HepG2 (cell line): Measurements from ENCODE around the gene SLC45A2. TPM values are rescaled to one million over a fixed set of nuclear protein-coding genes. Genes with fewer than 3 reads are reported as not detected.

Experiments
- ARNT2 ChIP-seq: sonication (generic); formaldehyde crosslinking; IDR thresholded peaks from 2 replicates; pipeline ENCODE4 v1.8.0; 2022; ENCODE audit warnings: mild to moderate bottlenecking, low read depth, missing genetic modification reagents, moderate library complexity
- ATM ChIP-seq: fragments of 450-650 bp; IDR thresholded peaks from 2 replicates; pipeline ENCODE4 v1.7.1; 2017; ENCODE audit warnings: mild to moderate bottlenecking, borderline replicate concordance
- HDAC1 ChIP-seq: sonication (generic); formaldehyde crosslinking; IDR thresholded peaks from 2 replicates; pipeline ENCODE4 v1.5.1; 2020; ENCODE audit warnings: mild to moderate bottlenecking, missing genetic modification reagents
- HIVEP1 ChIP-seq: sonication (generic); formaldehyde crosslinking; IDR thresholded peaks from 2 replicates; pipeline ENCODE4 v1.4.0; 2020; ENCODE audit warnings: mild to moderate bottlenecking, missing genetic modification reagents
- KDM6A ChIP-seq: IDR thresholded peaks from 2 replicates; pipeline ENCODE4 v1.6.1; 2016; ENCODE audit warnings: low read depth
- KLF13 ChIP-seq: sonication (generic); formaldehyde crosslinking; IDR thresholded peaks from 2 replicates; pipeline ENCODE4 v1.4.0; 2020; ENCODE audit warnings: mild to moderate bottlenecking, missing genetic modification reagents
- MXD3 ChIP-seq: IDR thresholded peaks from 2 replicates; pipeline ENCODE4 v1.6.1; 2016; ENCODE audit warnings: mild to moderate bottlenecking, missing biosample characterization, missing genetic modification reagents
- NFYC ChIP-seq: IDR thresholded peaks from 2 replicates; pipeline ENCODE4 v1.6.1; 2016; ENCODE audit warnings: missing genetic modification reagents, missing compliant biosample characterization
- PAX8 ChIP-seq: sonication (generic); formaldehyde crosslinking; IDR thresholded peaks from 2 replicates; pipeline ENCODE4 v1.8.0; 2022; ENCODE audit warnings: mild to moderate bottlenecking, missing genetic modification reagents, borderline replicate concordance
- RFXANK ChIP-seq: IDR thresholded peaks from 2 replicates; pipeline ENCODE4 v1.6.1; 2016
- RFXAP ChIP-seq: sonication (generic); formaldehyde crosslinking; IDR thresholded peaks from 2 replicates; pipeline ENCODE4 v1.4.0; 2020; ENCODE audit warnings: missing genetic modification reagents, borderline replicate concordance
- RXRA ChIP-seq: sonication (generic); formaldehyde crosslinking; IDR thresholded peaks from 2 replicates; pipeline ENCODE4 v1.5.1; 2020; ENCODE audit warnings: missing genetic modification reagents
- SIN3A ChIP-seq: IDR thresholded peaks from 2 replicates; pipeline ENCODE4 v1.6.1; 2011; ENCODE audit warnings: low read depth, mild to moderate bottlenecking, control low read depth, low read length, borderline replicate concordance
- STAG1 ChIP-seq: sonication (generic); formaldehyde crosslinking; IDR thresholded peaks from 2 replicates; pipeline ENCODE4 v1.4.0; 2020; ENCODE audit warnings: missing genetic modification reagents
- STAT6 ChIP-seq: sonication (generic); formaldehyde crosslinking; IDR thresholded peaks from 2 replicates; pipeline ENCODE4 v1.4.0; 2020; ENCODE audit warnings: missing genetic modification reagents, mild to moderate bottlenecking, borderline replicate concordance
- TBX3 ChIP-seq: fragments of 450-650 bp; IDR thresholded peaks from 2 replicates; pipeline ENCODE4 v1.6.1; 2017; ENCODE audit warnings: antibody characterized with exemption, mild to moderate bottlenecking, inconsistent platforms, borderline replicate concordance
- TFDP1 ChIP-seq: IDR thresholded peaks from 2 replicates; pipeline ENCODE4 v1.6.1; 2016; ENCODE audit warnings: missing compliant biosample characterization, missing genetic modification reagents, borderline replicate concordance
- ZIK1 ChIP-seq: sonication (generic); formaldehyde crosslinking; IDR thresholded peaks from 2 replicates; pipeline ENCODE4 v1.5.0; 2020; ENCODE audit warnings: mild to moderate bottlenecking, low read depth, missing genetic modification reagents, borderline replicate concordance
- ZMYM2 ChIP-seq: sonication (generic); formaldehyde crosslinking; IDR thresholded peaks from 2 replicates; pipeline ENCODE4 v1.8.0; 2022; ENCODE audit warnings: mild to moderate bottlenecking, missing genetic modification reagents
- ZNF292 ChIP-seq: sonication (generic); formaldehyde crosslinking; IDR thresholded peaks from 2 replicates; pipeline ENCODE4 v1.8.1; 2022; ENCODE audit warnings: mild to moderate bottlenecking, low read depth, missing genetic modification reagents, borderline replicate concordance
- ZNF44 ChIP-seq: sonication (generic); formaldehyde crosslinking; IDR thresholded peaks from 2 replicates; pipeline ENCODE4 v1.5.1; 2020; ENCODE audit warnings: mild to moderate bottlenecking, missing genetic modification reagents
- ZNF446 ChIP-seq: sonication (generic); formaldehyde crosslinking; IDR thresholded peaks from 2 replicates; pipeline ENCODE4 v1.5.0; 2020; ENCODE audit warnings: mild to moderate bottlenecking, missing genetic modification reagents
- ZNF580 ChIP-seq: IDR thresholded peaks from 2 replicates; pipeline ENCODE4 v1.6.1; 2016; ENCODE audit warnings: low read depth, borderline replicate concordance
- ZNF788 ChIP-seq: sonication (generic); formaldehyde crosslinking; IDR thresholded peaks from 2 replicates; pipeline ENCODE4 v1.5.0; 2020; ENCODE audit warnings: mild to moderate bottlenecking, missing genetic modification reagents, borderline replicate concordance
- ZNF883 ChIP-seq: sonication (generic); formaldehyde crosslinking; IDR thresholded peaks from 2 replicates; pipeline ENCODE4 v1.5.1; 2020; ENCODE audit warnings: mild to moderate bottlenecking, missing genetic modification reagents; ENCODE audit errors: not compliant biosample characterization
- polyA plus RNA-seq, 8 experiments: library from polyadenylated mRNA; depleted of rRNA in 3 of 8; stranded (reverse) in 7 of 8; unstranded in 1 of 8; fragments of >200 nt; fragmentation: Illumina TruSeq in 4 of 8; extraction: Trizol in 4 of 8; gene quantifications; 2 replicates each; pipeline versions ENCODE4 v1.2.1 to v1.2.3, GENCODE V29; 2011 to 2016; ENCODE audit warnings: low read depth in 4 of 8, missing spikeins in 1 of 8, mixed read lengths in 1 of 8; ENCODE audit not compliant: insufficient read depth in 1 of 8
- total RNA-seq, 5 experiments: library from RNA; depleted of rRNA; stranded (reverse); fragments of >200 nt; fragmentation: Illumina TruSeq; extraction: Trizol; gene quantifications; 2 replicates each; pipeline ENCODE4 v1.2.3, GENCODE V29; 2016; ENCODE audit warnings: low read depth in 1 of 5

The SLC45A2 gene
- total and polyA plus RNA-seq, 2 of the 13 experiments (the other 11 are each of a cell fraction or from before 2014, with no cell fraction given), result 0.22 to 0.24 TPM

GRCh38 chr5:34007621-34008600, 23.4 kb upstream of the SLC45A2 start, which contains the start of gene AMACR (continued):
- TF ChIP-seq MXD3 (CRISPR knock-in tag), result peak; percentile 52; the same call in 1 of the 2 replicates
- peak; percentile 36; the same call in 1 of the 2 replicates for TF ChIP-seq ZMYM2 (CRISPR knock-in tag)
- TF ChIP-seq SIN3A, result no peak
- TF ChIP-seq STAT6 (CRISPR knock-in tag), result peak; percentile 18; the same call in 1 of the 2 replicates
- TF ChIP-seq STAG1 (CRISPR knock-in tag), result peak; percentile 38; the same call in 1 of the 2 replicates
- TF ChIP-seq ARNT2, result peak; percentile 89
- peak; percentile 81; the same call in 1 of the 2 replicates for TF ChIP-seq RXRA
- 0 out of 2 replicates have a peak, but pooled peaks have one; percentile 9 for TF ChIP-seq TBX3
- TF ChIP-seq PAX8 (CRISPR knock-in tag), result peak; percentile 65; the same call in 1 of the 2 replicates
- peak; percentile 62 for TF ChIP-seq HIVEP1 (CRISPR knock-in tag)
- peak; percentile 88; the same call in 1 of the 2 replicates for TF ChIP-seq ZNF580 (CRISPR knock-in tag)
- peak; percentile 79; the same call in 1 of the 2 replicates for TF ChIP-seq ZNF446 (CRISPR knock-in tag)
- peak; percentile 77; the same call in 1 of the 2 replicates for TF ChIP-seq RFXAP (CRISPR knock-in tag)
- peak; percentile 77; the same call in 1 of the 2 replicates for TF ChIP-seq ZNF292 (CRISPR knock-in tag)
- peak; percentile 85 for TF ChIP-seq HDAC1
- TF ChIP-seq NFYC, result no peak
- no peak for TF ChIP-seq TFDP1 (CRISPR knock-in tag)
- TF ChIP-seq ZNF788, result peak; percentile 78; the same call in 1 of the 2 replicates
- TF ChIP-seq KLF13 (CRISPR knock-in tag), result peak; percentile 89; the same call in 1 of the 2 replicates
- no peak for TF ChIP-seq ATM
- TF ChIP-seq KDM6A, result peak; percentile 63; the same call in 1 of the 2 replicates
- peak; percentile 70 for TF ChIP-seq ZNF883 (CRISPR knock-in tag)
- TF ChIP-seq ZNF44, result 0 out of 2 replicates have a peak, but pooled peaks have one; percentile 43
- 0 out of 2 replicates have a peak, but pooled peaks have one; percentile 18 for TF ChIP-seq RFXANK (CRISPR knock-in tag)
- TF ChIP-seq ZIK1 (CRISPR knock-in tag), result peak; percentile 57
